GM03348 (cell line): ENCODE data around the gene ADAM12.
"Not testable (repeated sequence)": the region's sequence is repeated elsewhere in the genome, so short reads cannot be mapped to it uniquely, and the experiment has no call there.

Experiments used
- DNase-seq: peaks from one replicate; pipeline ENCODE4 v3.0.0; 2012; ENCODE audit warnings: low spot score

ADAM12 gene

GRCh38 chr10:126054191-126054590 is 334.1 kb downstream of the ADAM12 start:
- no peak for DNase-seq

DNA sequence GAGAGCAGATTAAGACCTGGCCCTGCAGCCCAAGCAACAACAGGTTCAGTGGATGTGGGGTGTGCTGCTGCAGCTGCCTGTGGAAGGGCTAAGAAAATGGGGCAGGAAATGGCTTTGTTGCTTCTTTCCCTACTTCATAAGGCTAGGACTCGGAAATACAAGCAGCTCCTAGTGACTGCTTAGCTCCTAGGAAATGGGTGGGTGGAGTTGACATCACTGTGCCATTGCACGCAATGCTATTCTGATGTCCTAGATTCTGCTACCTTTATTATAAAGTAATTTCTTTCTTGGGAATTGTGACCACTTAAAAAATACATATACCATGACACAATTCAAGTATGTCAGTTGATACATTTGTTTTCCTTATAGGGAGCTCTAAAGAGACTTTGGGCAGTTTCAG is 336.1 kb downstream of the ADAM12 start:
- DNase-seq, result no peak

- peak; percentile 90 for DNase-seq
Measured at GRCh38 chr10:126049759-126050700, 338.2 kb downstream of the ADAM12 start.

GRCh38 chr10:126047749-126048148 is 340.5 kb downstream of the ADAM12 start:
- not testable (repeated sequence) for DNase-seq

DNA sequence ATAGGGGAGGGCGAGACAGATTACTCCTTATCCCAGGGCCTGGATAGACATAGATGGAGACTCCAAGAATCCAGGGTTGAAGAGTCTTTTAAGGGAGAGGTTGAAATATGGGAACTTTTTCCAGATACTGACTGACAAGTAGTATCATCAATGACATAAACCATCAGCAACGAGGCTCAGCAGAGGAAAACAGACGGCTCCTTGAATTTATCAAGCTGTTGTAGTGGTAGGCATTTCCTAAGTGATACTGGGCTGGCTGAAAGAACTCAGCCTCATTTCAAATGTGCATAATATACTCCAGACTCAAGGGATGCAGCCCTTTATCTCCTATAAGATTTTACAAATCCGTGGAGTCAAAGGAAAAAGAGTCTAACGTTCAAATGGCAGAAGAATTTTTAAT is 341.4 kb downstream of the ADAM12 start:
- no peak for DNase-seq

DNA sequence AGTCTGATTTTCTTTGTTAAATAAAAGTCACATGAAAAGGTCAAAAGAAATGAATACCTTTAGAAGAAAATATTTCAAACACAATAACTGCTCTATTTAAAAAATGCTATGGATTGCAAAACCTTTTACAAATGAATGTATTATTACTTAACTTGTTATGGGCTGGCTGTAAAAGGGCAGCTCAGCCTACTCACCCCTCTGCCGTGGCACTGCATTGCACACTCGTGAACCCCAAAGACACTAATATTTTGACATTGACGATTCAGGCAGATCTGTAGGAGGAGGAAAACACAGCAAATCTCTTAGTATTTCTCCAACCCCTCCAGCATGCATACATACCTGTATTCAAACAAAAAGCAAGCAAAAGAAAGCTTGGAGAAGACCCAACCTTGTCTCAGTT is 342.4 kb downstream of the ADAM12 start:
- DNase-seq, result peak; percentile 35

- no peak for DNase-seq
Measured at GRCh38 chr10:126043389-126043788, 344.9 kb downstream of the ADAM12 start.

DNA sequence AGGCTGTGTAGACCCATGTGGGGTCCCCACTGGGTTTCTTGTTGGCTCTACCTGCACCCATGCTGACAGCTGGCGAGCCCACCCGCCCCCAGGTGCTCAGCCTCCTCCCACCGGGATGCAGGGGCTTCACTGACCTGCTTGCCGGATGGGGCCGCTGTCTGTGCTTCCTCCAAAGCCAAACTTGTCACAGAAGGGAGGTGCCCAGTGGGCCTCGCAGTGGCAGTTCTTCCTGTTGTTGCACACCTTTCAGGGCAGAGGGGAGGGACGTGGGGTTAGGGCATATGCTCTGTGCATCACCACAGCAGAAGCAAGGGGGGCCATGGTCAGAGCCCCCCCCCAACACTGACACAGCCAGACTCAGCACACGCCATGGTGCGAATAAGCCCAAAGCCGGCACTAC is 345.4 kb downstream of the ADAM12 start:
- DNase-seq, result no peak

DNA sequence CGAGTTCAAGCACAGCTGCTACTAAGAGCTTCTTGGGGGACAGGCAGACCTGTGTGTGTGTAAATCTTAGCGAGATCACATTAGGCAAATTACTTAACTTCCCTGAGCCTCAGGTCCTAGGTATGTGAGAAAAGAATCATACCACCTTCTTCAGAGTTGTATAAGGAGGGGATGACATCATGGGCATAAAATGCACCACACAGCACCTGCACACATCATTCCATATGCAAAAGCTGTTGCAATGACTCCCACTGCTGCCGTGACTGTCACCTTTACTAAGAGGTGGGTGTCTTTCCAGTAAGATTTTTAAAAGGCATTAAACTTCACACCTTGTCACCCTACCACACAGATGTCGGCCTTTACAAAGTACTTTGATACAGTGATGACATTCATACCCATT is 345.9 kb downstream of the ADAM12 start:
- no peak for DNase-seq

DNA sequence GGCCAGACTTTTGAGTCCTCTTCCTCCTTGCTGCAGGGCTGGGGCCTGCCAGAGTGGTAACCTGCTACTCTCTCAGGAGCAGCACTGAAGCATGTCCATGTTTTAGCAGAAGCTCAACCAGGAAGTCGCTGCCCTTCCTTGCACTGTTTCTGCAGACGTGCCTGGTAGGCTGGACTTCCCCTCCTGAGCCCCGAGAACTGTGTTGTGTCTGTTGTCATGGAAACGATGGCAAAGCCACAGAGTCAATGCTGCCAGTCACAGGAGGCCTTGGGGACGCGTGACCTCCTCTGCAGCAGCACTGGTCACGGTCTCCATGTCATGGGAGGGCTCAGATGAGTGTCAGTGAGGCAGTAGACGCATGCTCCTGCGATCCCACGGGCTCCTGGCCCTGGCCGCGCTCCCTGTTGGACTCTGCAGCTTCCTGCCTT is 346.5 kb downstream of the ADAM12 start:
- DNase-seq, result peak; percentile 24

DNA sequence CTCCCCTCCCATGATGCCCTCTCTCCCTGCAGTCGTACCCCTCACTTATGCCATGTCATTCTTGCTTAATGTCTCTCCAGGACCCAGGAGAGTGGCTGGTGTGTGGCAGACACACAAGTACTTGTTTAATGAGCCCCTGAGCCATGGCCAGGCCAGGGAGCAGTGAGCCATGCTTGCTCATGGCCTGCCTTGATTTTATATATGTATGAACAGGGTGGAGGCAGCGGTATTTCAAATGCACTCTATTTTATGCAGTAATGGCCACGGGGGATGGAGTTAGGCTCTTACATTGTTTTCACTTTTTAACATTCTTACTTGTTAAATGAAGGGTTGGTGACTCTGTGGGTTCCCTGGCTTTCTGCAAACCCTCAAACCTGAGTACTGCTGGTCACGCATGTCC is 347.2 kb downstream of the ADAM12 start:
- DNase-seq, result no peak

- no peak for DNase-seq
Measured at GRCh38 chr10:126037946-126038345, 350.3 kb downstream of the ADAM12 start.

GRCh38 chr10:126036515-126036914 is 351.8 kb downstream of the ADAM12 start:
- no peak for DNase-seq

- no peak for DNase-seq
Measured at GRCh38 chr10:126034586-126034985, 353.7 kb downstream of the ADAM12 start.

DNA sequence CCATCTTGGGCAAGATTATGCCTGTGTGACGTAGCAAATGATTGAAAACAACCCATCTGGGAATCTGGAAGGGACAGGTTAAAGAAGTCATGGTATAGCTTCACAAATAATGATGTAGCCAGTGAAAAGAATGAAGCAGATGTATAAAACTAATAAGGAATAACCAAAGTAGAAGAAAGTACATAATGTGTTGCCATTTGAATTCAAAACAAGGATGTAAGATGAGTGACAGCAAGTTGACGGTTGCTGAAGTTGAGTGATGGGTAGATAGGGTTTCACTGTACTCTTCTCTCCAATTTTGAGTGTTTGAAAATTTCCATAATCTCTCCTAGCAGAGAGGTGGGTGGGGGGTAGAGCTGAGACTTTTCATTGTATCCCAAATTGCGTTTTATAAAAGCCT is 358.3 kb downstream of the ADAM12 start:
- DNase-seq, result no peak

GRCh38 chr10:126027692-126028091 is 360.6 kb downstream of the ADAM12 start:
- DNase-seq, result no peak

- no peak for DNase-seq
Measured at GRCh38 chr10:126022841-126023240, 365.4 kb downstream of the ADAM12 start.

GRCh38 chr10:126021833-126022500 is 366.3 kb downstream of the ADAM12 start:
- DNase-seq, result no peak

DNA sequence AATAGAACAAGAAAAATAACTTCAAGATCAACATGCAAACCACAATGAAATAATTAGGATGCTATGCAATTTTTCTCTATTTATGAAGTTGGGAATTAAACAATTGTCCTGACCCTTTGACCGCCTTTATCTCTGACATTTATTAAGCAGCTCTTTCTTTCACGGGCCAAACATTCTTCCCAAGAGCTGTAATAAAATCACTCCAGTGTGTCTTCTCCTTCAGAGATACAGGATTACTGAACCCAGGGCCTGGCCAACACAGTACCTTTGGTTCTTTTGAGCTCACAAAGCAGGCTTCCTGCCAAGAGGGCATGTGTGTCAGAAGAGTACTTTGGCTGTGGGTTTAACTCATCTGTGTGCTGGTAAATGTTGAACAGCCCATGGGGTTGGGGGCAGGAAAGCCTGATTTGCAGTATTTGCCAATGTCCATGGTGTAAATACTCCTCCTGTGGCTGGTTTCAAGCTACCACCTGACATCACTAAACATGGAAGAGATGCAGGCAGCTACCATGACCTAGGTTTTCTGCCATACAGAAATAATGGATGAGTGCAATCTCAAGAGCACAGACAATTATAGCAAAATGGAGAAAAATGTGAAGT is 370.2 kb downstream of the ADAM12 start:
- DNase-seq, result no peak

DNA sequence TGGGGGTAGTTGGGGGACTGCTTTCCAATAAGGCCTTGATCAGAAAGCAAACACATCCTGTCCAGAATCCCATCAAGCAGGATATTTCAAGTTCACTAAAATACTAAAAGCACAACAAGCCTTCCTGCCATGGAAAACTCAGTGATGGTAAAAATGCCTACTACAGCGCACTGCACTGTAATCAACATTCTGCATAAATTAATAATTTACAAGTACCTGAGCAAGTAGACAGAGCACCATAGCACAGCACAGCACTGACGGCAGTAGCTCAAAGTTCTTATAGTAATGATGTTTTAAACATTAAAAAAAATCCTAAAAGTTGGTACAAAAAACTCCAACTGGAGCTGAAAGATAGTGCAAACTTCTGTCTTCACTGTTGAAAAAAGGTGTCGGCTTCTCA is 371.4 kb downstream of the ADAM12 start:
- no peak for DNase-seq

GRCh38 chr10:126016156-126016805 is 372.0 kb downstream of the ADAM12 start:
- no peak for DNase-seq

DNA sequence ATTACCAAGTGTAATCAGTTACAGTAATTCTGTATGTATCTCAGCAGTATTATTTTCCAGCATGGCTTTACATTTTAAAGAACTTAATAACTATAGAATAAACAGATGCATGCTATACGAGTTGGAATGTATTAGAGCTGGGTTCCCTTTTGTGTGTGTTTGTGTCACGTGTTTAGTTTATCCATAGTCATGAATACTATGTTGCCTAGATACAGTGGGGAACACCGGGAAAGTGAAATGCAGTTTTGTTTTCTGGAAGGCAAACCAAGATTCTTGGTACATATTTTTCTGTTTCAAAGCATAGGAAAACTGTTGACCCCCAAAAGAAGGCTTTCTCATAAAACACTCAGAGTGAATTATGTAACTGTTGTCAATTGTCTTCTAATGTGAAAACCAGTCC is 372.9 kb downstream of the ADAM12 start:
- DNase-seq, result no peak
